Brain microvascular endothelial cell (primary cell): ENCODE data around the gene SLC25A13.
A peak's percentile ranks its signal among the peaks of the same experiment; 100 is the strongest.
"Not testable (repeated sequence)": the region's sequence is repeated elsewhere in the genome, so short reads cannot be mapped to it uniquely, and the experiment has no call there.

Experiments
- DNase-seq: peaks from one replicate; pipeline ENCODE4 v3.0.0-alpha.2; 2020
- H3K27ac ChIP-seq: fragments of 250-450 bp; sonication (Bioruptor Pico); 2 replicates; pipeline ENCODE4 v1.5.1; 2020; ENCODE audit warnings: mild to moderate bottlenecking, moderate library complexity
- H3K27me3 ChIP-seq: fragments of 250-450 bp; sonication (Bioruptor Pico); replicated peaks from 2 replicates; pipeline ENCODE4 v1.5.1; 2020; ENCODE audit warnings: mild to moderate bottlenecking
- H3K36me3 ChIP-seq: fragments of 250-450 bp; sonication (Bioruptor Pico); replicated peaks from 2 replicates; pipeline ENCODE4 v1.5.1; 2020; ENCODE audit warnings: mild to moderate bottlenecking
- H3K4me3 ChIP-seq: 2 replicates; pipeline ENCODE4 v1.5.1; 2011; ENCODE audit warnings: low read depth, mild to moderate bottlenecking, control low read depth, low read length, moderate library complexity
- in situ Hi-C: cut with HindIII; loops from 2 replicates; pipeline ENCODE4 v1.10.0; 2017; ENCODE audit warnings: low sequenced_read_pairs, low pct_ligation_motif_present
- TF ChIP-seq, protein P1 (sequence below): IDR thresholded peaks from 2 replicates; pipeline ENCODE4 v1.5.1; 2011; ENCODE audit warnings: low read depth, mild to moderate bottlenecking, moderate library complexity, low read length, control low read depth, inconsistent platforms; ENCODE audit errors: missing control alignments

Gene SLC25A13

DNA sequence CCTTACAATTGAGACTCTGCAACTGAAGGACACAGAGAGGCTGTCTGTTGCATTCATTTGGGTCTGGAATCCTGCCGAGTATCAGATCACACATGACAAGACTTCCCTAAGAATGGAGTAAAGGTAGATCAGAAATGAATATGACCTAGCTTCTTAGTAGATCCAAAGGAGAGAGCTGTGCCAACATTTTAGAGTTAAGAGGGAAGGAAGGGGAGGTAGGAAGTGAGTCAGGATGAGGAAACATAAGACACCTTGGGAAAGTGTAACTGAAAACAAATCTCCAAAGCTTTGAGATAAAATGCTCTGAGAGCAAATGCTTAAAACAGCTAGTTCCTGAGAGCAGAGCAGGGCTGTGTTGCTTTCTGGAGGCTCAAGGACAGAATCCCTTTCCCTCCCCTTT, 6.1 kb upstream of the SLC25A13 start:
- no peaks in the 10 kb centered on the region for H3K36me3 ChIP-seq
- DNase-seq: no peak
- no peak overlapping the region for H3K27ac ChIP-seq
- in situ Hi-C loops: no loop called here
- H3K4me3 ChIP-seq: no peak overlapping the region
- TF ChIP-seq, protein P1, sequence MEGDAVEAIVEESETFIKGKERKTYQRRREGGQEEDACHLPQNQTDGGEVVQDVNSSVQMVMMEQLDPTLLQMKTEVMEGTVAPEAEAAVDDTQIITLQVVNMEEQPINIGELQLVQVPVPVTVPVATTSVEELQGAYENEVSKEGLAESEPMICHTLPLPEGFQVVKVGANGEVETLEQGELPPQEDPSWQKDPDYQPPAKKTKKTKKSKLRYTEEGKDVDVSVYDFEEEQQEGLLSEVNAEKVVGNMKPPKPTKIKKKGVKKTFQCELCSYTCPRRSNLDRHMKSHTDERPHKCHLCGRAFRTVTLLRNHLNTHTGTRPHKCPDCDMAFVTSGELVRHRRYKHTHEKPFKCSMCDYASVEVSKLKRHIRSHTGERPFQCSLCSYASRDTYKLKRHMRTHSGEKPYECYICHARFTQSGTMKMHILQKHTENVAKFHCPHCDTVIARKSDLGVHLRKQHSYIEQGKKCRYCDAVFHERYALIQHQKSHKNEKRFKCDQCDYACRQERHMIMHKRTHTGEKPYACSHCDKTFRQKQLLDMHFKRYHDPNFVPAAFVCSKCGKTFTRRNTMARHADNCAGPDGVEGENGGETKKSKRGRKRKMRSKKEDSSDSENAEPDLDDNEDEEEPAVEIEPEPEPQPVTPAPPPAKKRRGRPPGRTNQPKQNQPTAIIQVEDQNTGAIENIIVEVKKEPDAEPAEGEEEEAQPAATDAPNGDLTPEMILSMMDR: no peak
- no peaks in the 10 kb centered on the region for H3K27me3 ChIP-seq

DNA sequence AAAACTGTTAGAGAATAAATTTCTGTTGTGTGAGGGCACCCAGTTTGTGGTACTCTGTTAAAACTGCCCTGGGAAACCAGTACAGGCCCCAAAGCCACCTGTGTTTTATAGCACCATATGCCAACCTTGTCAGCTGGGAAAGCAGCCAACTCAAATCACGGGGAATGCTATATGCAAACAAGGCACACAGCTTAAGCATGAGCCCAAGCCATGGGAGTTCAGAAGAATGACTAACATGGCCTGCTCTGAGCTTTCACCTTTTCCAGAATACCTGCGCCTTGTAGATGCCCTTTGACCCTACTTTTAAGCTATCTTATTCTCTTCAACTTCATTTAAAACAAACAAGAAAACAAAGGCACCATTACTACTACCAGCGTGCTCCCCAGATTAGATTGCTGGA, 5.5 kb upstream of the SLC25A13 start:
- Histone ChIP-seq H3K27ac (no peak overlapping the region), H3K36me3 (no peaks in the 10 kb centered on the region)

DNA sequence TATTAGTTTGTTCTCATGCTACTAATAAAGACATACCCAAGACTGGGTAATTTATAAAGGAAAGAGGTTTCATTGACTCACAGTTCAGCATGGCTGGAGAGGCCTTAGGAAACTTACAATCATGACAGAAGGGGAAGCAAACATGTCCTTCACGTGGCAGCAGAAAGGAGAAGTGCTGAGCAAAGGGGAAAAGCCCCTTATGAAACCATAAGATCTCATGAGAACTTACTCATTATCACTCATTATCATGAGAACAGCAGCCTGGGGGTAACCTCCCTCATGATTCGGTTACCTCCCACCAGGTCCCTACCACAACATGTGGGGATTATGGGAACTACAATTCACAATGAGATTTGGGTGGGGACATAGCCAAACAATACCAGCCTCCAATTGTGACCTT, 4.9 kb upstream of the SLC25A13 start:
- H3K36me3 ChIP-seq, H3K4me3 ChIP-seq, H3K27ac ChIP-seq, in situ Hi-C loops, DNase-seq, H3K27me3 ChIP-seq: not testable (repeated sequence)

More for the DNA sequence above, 5.5 kb upstream of the SLC25A13 start:
- in situ Hi-C loops: no loop called here
- H3K27me3 ChIP-seq: no peaks in the 10 kb centered on the region
- no peak for DNase-seq
- no peak overlapping the region for H3K4me3 ChIP-seq
- TF ChIP-seq, protein P1: no peak

DNA sequence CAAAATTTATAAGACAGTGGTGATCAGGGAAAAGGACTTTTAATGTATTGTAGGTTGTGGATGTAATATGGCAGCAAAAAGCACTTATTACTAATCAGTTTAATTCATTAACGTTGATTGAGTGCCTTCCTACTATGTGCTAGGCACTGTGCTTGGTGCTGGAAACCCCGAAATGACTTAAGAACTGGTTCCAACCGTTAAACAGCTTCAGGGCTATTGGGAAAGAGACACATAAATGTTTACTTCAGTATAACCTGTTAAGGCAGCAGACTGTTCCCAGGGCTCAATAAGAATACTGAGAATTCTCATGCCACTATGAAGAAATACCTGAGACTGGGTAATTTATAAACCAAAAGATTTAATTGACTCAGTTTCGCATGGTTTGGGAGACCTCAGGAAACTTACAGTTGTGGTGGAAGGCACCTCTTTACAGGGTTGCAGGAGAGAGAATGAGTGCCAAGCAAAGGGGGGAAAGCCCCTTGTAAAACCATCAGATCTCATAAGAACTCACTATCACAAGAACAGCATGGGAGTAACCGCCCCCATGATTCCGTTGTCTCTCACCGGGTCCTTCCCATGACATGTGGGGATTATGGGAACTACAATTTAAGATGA, 1.1 kb upstream of the SLC25A13 start:
- TF ChIP-seq, protein P1: no peak
- no peaks in the 10 kb centered on the region for H3K36me3 ChIP-seq
- H3K27me3 ChIP-seq: no peaks in the 10 kb centered on the region
- DNase-seq: no peak
- no peak overlapping the region for H3K4me3 ChIP-seq
- no peak overlapping the region for H3K27ac ChIP-seq
- in situ Hi-C loops: no loop called here

DNA sequence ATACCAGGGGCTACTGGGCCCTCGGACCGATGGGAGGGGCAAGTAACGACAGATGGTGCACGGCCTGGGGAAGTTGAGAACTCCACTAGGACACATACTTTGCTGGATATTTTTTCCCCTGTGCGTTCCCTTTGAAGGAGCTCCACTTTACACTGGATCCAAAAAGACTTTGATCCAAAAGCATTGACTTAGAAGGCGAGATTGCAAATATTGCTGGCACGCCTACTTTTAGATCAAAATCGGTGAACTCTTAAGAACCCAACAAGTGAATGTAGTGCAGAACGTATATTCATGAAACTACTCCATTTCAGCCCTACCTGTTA, 436 bp upstream of the SLC25A13 start:
- Histone ChIP-seq H3K27me3 (no peaks in the 10 kb centered on the region), H3K36me3 (no peaks in the 10 kb centered on the region), H3K27ac (no peak overlapping the region), H3K4me3 (peak overlapping the region; percentile 85)
- no peak for DNase-seq
- in situ Hi-C loops: no loop called here
- TF ChIP-seq, protein P1: no peak

DNA sequence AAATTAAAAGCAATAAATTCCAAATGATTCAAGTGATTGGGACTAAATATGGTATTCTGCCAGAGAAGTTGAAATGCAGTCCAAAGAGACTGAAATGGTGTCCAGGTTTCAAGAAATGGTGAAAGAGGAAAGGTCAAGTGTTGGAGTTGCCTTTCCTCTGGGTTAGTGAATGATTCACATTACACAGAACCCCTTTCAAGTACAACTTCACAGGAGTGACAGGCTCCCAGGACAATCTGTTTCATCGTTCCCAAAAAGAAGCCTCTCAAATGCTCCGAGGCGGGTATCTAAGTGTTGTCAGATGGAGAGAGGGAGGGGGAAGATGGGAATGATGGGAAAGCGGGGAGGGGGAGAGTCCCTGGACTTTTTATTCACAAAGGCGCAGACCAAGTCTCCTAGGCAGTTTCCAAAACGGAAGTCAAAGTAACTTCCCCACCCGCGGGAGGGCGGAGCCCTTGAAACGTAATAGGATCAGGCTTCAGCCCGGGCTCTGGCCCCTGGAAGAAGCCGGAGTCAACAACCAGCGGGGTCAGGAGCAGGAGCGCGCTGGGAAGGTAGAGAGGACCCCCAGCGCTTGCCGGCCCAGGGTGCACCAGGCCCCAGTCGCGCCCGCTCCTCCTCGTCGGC, 754 bp downstream of the SLC25A13 start:
- H3K27ac ChIP-seq: peak overlapping the region; percentile 71
- no peaks in the 10 kb centered on the region for H3K36me3 ChIP-seq
- DNase-seq: peak; percentile 70
- in situ Hi-C loops: no loop called here
- H3K4me3 ChIP-seq: peak overlapping the region; percentile 85
- TF ChIP-seq, protein P1: no peak
- H3K27me3 ChIP-seq: no peaks in the 10 kb centered on the region
